RWPE2 (cell line): ENCODE results near the gene NEGR1.
A peak's percentile ranks its signal among the peaks of the same experiment; 100 is the strongest.

Experiments used
- ATAC-seq: fragments of 200-7000 bp; cut with Tn5 transposase; 3 replicates; pipeline ENCODE4 v1.9.1; 2021; ENCODE audit warnings: low read depth
- DNase-seq: peaks from one replicate; pipeline ENCODE4 v3.0.0-alpha.2; 2020; ENCODE audit warnings: low spot score
- H3K27ac ChIP-seq: fragments of 450-650 bp; 2 replicates; pipeline ENCODE4 v1.5.1; 2017; ENCODE audit warnings: mild to moderate bottlenecking; ENCODE audit not compliant: poor library complexity, severe bottlenecking
- H3K27me3 ChIP-seq: fragments of 250-450 bp; sonication (Bioruptor Pico); 2 replicates; pipeline ENCODE4 v1.5.1; 2021; ENCODE audit warnings: mild to moderate bottlenecking, moderate library complexity; ENCODE audit not compliant: insufficient read depth, poor library complexity, severe bottlenecking
- H3K36me3 ChIP-seq: fragments of 250-450 bp; sonication (Bioruptor Pico); 2 replicates; pipeline ENCODE4 v1.5.1; 2020; ENCODE audit warnings: low read depth, mild to moderate bottlenecking, moderate library complexity
- H3K4me1 ChIP-seq: fragments of 250-450 bp; sonication (Bioruptor Pico); 2 replicates; pipeline ENCODE4 v1.5.1; 2021; ENCODE audit warnings: mild to moderate bottlenecking, moderate library complexity; ENCODE audit not compliant: insufficient read depth, poor library complexity, severe bottlenecking
- H3K4me3 ChIP-seq: fragments of 250-450 bp; sonication (Bioruptor Pico); 2 replicates; pipeline ENCODE4 v1.5.1; 2021; ENCODE audit warnings: mild to moderate bottlenecking, moderate library complexity; ENCODE audit not compliant: severe bottlenecking
- H3K9me3 ChIP-seq: fragments of 250-450 bp; sonication (Bioruptor Pico); 2 replicates; pipeline ENCODE4 v1.5.1; 2021; ENCODE audit warnings: mild to moderate bottlenecking, moderate library complexity; ENCODE audit not compliant: severe bottlenecking
- TF ChIP-seq, protein P1 (sequence below): fragments of 450-650 bp; IDR thresholded peaks from one replicate; pipeline ENCODE4 v1.5.1; 2017; ENCODE audit warnings: mild to moderate bottlenecking, moderate library complexity; ENCODE audit not compliant: poor library complexity, severe bottlenecking

Gene NEGR1

DNA sequence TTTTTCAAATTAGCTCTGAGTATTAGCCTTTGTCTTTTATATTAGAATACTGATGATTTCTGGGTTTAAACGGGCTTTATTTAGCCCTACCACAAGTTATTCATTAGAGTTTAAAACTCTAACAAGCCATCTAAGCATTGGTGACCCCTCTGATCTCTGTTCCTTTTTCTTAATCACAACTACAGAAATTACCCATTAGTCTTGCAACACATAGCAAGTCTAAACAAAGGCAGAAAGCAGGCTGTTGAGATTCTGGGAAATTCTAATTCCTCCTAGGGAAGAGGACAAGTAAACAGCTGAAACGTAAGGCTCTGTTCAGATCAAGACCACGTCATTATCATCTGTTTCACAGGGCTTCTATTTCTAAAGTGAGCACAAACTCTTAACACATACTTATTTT is 710.3 kb downstream of the NEGR1 start:
- Histone ChIP-seq H3K36me3 (no peaks in the 10 kb centered on the region), H3K27me3 (no peaks in the 10 kb centered on the region), H3K4me1 (no peaks in the 10 kb centered on the region), H3K9me3 (no peaks in the 10 kb centered on the region), H3K27ac (no peak overlapping the region), H3K4me3 (no peak overlapping the region)
- no peak for DNase-seq
- TF ChIP-seq, protein P1, sequence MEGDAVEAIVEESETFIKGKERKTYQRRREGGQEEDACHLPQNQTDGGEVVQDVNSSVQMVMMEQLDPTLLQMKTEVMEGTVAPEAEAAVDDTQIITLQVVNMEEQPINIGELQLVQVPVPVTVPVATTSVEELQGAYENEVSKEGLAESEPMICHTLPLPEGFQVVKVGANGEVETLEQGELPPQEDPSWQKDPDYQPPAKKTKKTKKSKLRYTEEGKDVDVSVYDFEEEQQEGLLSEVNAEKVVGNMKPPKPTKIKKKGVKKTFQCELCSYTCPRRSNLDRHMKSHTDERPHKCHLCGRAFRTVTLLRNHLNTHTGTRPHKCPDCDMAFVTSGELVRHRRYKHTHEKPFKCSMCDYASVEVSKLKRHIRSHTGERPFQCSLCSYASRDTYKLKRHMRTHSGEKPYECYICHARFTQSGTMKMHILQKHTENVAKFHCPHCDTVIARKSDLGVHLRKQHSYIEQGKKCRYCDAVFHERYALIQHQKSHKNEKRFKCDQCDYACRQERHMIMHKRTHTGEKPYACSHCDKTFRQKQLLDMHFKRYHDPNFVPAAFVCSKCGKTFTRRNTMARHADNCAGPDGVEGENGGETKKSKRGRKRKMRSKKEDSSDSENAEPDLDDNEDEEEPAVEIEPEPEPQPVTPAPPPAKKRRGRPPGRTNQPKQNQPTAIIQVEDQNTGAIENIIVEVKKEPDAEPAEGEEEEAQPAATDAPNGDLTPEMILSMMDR: no peak
- no peak for ATAC-seq

DNA sequence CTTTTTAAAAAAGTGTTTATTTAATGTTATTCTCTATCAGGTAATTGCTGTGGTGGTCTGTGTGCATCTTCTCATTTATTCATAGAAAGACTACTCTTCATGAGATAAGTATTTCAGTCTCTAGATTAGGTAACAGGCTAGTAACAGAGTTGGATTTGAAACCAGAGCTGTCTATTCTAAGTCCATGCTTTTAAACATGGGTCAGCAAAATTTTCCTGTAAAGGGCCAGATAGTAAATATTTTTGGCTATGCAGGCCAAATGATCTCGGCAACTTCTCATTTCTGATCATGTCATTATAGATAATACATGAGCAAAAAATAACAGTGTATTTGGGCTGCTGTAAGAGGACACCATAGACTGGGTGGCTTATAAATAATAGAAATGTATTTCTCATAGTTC is 715.9 kb downstream of the NEGR1 start:
- no peak for ATAC-seq
- no peak for DNase-seq
- H3K27me3 ChIP-seq: no peaks in the 10 kb centered on the region
- H3K4me3 ChIP-seq: no peak overlapping the region
- H3K9me3 ChIP-seq: no peaks in the 10 kb centered on the region
- no peak overlapping the region for H3K27ac ChIP-seq
- H3K4me1 ChIP-seq: no peaks in the 10 kb centered on the region
- TF ChIP-seq, protein P1: no peak
- no peaks in the 10 kb centered on the region for H3K36me3 ChIP-seq

DNA sequence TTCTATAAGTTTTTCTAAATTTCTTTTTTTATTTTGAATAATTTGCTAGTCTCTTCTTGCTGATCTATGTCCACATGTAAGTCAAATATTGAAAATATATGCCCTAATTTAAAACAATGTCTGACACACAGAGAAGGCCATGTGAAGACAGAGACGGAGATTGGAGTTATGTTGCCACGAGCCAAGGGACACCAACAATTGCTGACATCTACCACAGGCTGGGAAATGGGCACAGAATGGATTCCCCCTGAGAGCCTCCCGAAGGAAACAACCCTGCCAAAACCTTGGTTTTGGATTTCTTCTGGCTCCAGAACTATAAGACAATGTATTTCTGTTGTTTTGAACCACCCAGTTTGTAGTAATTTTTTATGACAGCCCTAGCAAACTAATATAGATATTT is 716.5 kb downstream of the NEGR1 start:
- TF ChIP-seq, protein P1: no peak

DNA sequence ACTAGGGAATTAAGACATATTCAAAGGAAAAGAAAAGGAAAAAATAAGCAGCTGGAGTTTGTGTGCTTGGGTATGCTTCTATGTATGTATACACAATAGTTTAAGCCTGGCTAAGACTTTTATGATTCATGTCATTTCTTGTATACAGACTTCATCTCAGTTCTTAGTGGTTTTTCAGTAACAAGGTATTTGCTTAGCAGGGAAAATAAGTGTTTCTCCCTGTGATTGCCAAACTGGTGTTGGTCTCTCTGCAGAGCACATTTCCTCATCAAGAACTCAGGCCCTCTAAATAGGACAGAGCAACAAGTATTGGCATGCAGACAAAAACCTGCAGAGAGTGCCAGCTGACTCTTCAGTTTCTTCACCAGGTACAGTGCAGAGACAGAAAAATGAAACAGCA is 717.1 kb downstream of the NEGR1 start:
- TF ChIP-seq, protein P1: no peak
- ATAC-seq: peak; percentile 17; the same call in 1 of the 3 replicates
- Histone ChIP-seq H3K27ac (no peak overlapping the region), H3K9me3 (no peaks in the 10 kb centered on the region), H3K4me1 (no peaks in the 10 kb centered on the region), H3K36me3 (no peaks in the 10 kb centered on the region), H3K4me3 (no peak overlapping the region), H3K27me3 (no peaks in the 10 kb centered on the region)
- DNase-seq: no peak

More for the DNA sequence above, 716.5 kb downstream of the NEGR1 start:
- H3K9me3 ChIP-seq: no peaks in the 10 kb centered on the region
- H3K36me3 ChIP-seq: no peaks in the 10 kb centered on the region
- no peaks in the 10 kb centered on the region for H3K27me3 ChIP-seq
- no peaks in the 10 kb centered on the region for H3K4me1 ChIP-seq
- no peak for DNase-seq
- no peak overlapping the region for H3K4me3 ChIP-seq
- ATAC-seq: no peak
- no peak overlapping the region for H3K27ac ChIP-seq

DNA sequence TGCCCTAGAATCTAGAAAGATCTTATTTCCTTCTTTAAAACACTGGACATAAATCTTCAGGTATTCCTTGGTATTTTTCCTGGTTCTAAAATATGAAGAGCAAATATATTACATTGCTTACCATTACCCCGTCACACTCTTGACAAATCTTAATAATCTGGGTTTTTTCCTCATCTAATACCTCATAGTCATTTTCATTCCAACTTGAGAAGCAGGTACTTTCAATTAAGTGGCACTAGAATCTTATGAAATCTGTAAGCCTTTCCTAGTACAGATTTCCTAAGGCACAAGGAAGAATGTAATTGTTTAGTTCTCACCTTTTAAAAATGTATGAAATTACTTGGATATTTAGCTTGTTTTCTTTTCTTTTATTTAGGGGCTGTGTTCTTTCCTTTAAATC is 720.0 kb downstream of the NEGR1 start:
- H3K27me3 ChIP-seq: no peaks in the 10 kb centered on the region
- TF ChIP-seq, protein P1: no peak
- no peaks in the 10 kb centered on the region for H3K36me3 ChIP-seq
- no peak overlapping the region for H3K27ac ChIP-seq
- H3K9me3 ChIP-seq: no peaks in the 10 kb centered on the region
- DNase-seq: no peak
- H3K4me3 ChIP-seq: no peak overlapping the region
- no peak for ATAC-seq
- no peaks in the 10 kb centered on the region for H3K4me1 ChIP-seq
